AG10803 (cell line): ENCODE results near the gene TGFBR3.

Source experiments
- DNase-seq: peaks from one replicate; pipeline ENCODE4 v3.0.0; 2010; ENCODE audit warnings: low read depth
- H3K4me3 ChIP-seq: 2 replicates; pipeline ENCODE4 v1.5.1; 2011; ENCODE audit warnings: mild to moderate bottlenecking, low read length, control low read depth
- TF ChIP-seq, protein P1 (sequence below): conservative IDR thresholded peaks from 2 replicates; pipeline ENCODE4 v1.5.1; 2011; ENCODE audit warnings: mild to moderate bottlenecking, low read length, control low read depth, inconsistent platforms

Gene TGFBR3

DNA sequence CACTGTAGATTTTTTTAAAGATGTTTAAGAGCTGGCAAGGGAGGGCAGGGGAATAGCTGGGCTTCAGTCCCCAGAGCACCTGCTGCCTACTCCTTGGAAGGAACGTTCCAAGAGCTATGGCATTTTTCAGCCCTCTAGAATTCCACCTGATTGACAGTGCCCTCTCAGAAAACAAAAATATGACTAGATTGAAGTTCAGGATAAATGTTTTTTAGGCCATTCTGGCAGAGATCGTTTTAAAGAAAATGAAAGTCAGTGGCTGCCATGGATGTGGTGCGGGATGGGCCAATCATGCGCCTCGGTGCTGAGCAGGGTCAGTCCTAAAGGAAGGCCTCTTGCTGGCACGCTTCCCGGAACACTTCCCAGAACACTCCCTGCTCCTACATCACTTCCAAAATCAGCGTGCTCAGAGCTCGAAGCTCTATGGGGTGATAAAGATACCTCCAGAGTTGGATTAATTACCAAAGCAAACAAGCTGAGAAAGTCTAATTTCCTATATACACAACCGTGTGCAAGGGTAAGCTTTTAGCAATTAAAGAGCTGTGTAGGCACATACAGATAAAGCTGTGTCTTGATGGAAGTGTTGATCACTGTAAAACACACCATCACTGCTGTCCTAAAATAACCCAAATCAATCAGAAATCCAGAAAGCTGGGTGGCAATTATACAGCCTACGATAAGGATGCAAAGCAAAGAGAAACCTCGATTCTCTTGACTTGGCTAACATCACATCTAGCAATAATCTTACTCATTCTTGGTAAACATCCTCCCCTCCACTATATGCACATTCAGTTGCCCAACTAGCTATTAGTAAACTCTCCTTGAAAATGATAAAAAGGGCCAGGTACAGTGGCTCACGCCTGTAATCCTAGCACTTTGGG lies 34.6 kb downstream of the TGFBR3 start:
- TF ChIP-seq, protein P1, sequence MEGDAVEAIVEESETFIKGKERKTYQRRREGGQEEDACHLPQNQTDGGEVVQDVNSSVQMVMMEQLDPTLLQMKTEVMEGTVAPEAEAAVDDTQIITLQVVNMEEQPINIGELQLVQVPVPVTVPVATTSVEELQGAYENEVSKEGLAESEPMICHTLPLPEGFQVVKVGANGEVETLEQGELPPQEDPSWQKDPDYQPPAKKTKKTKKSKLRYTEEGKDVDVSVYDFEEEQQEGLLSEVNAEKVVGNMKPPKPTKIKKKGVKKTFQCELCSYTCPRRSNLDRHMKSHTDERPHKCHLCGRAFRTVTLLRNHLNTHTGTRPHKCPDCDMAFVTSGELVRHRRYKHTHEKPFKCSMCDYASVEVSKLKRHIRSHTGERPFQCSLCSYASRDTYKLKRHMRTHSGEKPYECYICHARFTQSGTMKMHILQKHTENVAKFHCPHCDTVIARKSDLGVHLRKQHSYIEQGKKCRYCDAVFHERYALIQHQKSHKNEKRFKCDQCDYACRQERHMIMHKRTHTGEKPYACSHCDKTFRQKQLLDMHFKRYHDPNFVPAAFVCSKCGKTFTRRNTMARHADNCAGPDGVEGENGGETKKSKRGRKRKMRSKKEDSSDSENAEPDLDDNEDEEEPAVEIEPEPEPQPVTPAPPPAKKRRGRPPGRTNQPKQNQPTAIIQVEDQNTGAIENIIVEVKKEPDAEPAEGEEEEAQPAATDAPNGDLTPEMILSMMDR = no peak
- H3K4me3 ChIP-seq = peak overlapping the region; percentile 21

DNA sequence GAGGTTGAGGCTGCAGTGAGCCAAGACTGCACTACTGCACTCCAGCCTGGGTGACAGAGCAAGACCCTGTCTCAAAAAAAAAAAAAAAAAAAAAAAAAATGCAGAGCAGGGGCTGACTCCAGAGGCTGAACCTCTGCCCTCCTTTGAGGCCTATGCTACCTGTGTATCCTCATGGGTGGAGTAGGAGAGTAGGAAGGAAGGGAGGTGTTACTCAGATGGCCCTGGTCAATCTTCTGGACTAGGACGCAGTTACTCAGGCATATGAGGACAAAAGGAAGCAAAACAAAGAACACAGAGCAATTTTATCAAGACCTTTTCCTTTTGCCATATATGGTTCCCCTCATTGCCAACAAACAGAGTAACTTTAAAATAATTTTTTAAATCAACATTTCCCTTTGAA lies 35.2 kb downstream of the TGFBR3 start:
- no peak overlapping the region for H3K4me3 ChIP-seq
- TF ChIP-seq, protein P1 = no peak
- no peak for DNase-seq

More for the DNA sequence above, 34.6 kb downstream of the TGFBR3 start:
- peak; percentile 85 for DNase-seq

DNA sequence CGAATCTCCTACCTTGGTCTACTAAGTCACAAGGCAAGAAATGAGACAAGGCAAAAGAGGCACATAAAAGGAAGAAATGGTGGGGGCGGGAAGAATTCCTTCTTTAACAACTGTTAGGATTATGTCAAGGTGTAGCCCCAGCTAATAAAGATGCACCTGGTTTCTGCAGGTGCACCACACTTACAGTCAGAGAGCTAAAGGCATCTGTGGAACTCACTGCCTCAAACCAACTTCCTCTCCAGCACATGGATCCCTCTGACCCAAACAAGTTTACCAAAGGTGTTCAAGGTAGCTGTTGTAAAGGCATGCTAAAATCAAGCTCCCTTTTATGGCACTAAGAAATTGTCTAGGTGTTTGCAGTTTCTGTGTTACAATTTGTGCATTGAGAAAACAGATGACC lies 38.1 kb downstream of the TGFBR3 start:
- TF ChIP-seq, protein P1 = no peak
- H3K4me3 ChIP-seq = no peak overlapping the region
- DNase-seq = no peak

DNA sequence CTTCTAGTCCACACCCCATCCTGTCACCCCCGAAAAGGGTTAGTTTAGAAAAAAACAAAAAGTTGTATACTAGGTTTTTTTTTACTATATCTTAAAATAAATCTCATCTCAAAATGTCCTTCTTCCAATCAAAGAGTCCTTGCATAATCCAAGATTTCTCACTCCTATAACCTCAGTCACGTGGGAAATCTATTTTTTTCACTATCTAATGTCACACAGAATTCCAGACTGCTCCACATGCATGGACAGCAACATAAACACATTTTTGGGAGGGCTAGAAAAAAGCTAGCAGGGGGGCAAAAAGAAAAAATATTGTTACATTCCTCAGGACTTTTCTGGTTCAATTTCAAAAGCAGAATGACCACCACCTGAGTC lies 39.3 kb downstream of the TGFBR3 start:
- TF ChIP-seq, protein P1 = no peak
- no peak for DNase-seq
- no peak overlapping the region for H3K4me3 ChIP-seq

DNA sequence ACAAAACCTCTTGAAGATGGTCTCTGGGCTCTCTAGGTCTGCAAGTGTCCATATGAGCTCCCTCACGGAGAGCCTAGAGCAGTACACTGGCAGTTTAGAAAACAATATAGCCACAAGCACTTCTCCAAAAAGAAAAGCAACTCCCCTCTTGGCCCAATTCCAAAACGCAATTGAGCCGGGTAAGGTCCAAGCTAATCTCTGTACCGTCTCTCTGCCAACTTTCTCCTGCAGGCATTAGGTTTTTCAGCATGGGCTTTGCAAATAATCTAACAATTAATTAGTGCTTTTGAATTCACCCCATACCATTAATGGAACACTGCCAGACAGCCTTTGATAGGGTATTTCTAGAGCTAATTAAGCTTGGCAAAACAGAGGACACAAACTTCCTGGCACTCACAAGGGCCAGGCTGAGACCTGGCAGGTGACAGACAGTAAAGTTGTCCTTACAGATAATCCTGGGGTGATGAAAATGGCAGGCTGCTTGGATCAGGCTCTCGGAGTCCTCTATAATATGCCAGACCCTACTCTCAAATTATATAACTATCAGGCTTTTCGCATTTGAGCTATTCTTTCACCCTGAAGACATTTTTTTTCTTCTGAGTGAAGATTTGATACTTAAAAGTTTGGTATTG lies 39.8 kb downstream of the TGFBR3 start:
- DNase-seq = peak; percentile 32
- TF ChIP-seq, protein P1 = no peak
- no peak overlapping the region for H3K4me3 ChIP-seq

DNA sequence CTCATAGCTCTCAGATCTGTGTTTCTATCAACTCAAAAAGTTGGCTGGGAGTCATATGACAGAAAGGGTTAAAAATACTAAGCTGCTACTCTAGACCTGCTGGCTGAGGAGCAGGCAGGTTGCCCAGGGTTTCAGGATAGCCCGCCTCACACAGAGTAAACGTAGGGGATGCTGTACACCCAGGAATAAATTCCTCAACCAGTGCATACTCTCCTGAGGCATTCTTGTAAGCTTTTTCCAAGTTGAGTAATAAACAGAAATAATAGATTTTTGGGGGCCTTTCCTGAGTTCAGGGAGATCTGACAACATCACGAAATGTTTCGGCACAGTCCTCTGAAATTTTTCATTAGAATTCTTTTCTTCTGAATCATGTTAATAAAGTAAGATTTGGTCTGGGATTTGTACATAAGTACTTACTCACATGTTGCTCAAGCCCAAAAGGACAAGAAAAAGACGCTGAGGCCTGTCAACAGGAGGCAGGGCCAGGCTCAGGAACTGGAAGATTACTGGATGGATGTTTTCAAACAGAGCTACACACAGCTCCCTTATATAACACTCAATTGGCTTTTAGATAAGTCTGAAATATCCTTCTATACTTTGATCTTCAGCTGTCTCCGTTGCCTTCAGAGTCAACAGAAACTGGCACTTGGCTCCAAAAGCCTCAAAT lies 41.0 kb downstream of the TGFBR3 start:
- peak; percentile 99 for DNase-seq
- H3K4me3 ChIP-seq = no peak overlapping the region
- TF ChIP-seq, protein P1 = peak; percentile 23
